GM19463 (cell line): ENCODE data around the gene SLC12A4.

Source experiments
- ATAC-seq: cut with Tn5 transposase; IDR thresholded peaks from one replicate; pipeline ENCODE4 v1.9.1; 2021; ENCODE audit warnings: mild to moderate bottlenecking, moderate library complexity; ENCODE audit not compliant: unreplicated experiment

The SLC12A4 gene

GRCh38 chr16:67963662-67964321 lies 4.6 kb downstream of the SLC12A4 start:
- ATAC-seq, result no peak

GRCh38 chr16:67963292-67963661 lies 5.2 kb downstream of the SLC12A4 start:
- ATAC-seq, result no peak

- ATAC-seq, result no peak
These were observed 6.3 kb downstream of the SLC12A4 start for GRCh38 chr16:67962135-67962534.

- ATAC-seq, result no peak
These were observed 6.9 kb downstream of the SLC12A4 start for GRCh38 chr16:67961551-67961957.

GRCh38 chr16:67959536-67960329 lies 8.7 kb downstream of the SLC12A4 start:
- ATAC-seq, result no peak

GRCh38 chr16:67957622-67958021 lies 10.8 kb downstream of the SLC12A4 start:
- no peak for ATAC-seq

GRCh38 chr16:67954421-67955196 lies 13.8 kb downstream of the SLC12A4 start:
- ATAC-seq, result no peak

GRCh38 chr16:67953641-67954375 lies 14.6 kb downstream of the SLC12A4 start:
- no peak for ATAC-seq

GRCh38 chr16:67951485-67951884 lies 17.0 kb downstream of the SLC12A4 start:
- ATAC-seq, result no peak

GRCh38 chr16:67950335-67950843 lies 18.0 kb downstream of the SLC12A4 start:
- no peak for ATAC-seq

- no peak for ATAC-seq
These were observed 18.8 kb downstream of the SLC12A4 start for GRCh38 chr16:67949645-67950044.

- ATAC-seq, result no peak
These were observed 20.4 kb downstream of the SLC12A4 start for GRCh38 chr16:67948015-67948414.

GRCh38 chr16:67946966-67947558 lies 21.4 kb downstream of the SLC12A4 start:
- no peak for ATAC-seq

GRCh38 chr16:67946128-67946569 lies 22.3 kb downstream of the SLC12A4 start:
- no peak for ATAC-seq

GRCh38 chr16:67945392-67945933 lies 23.0 kb downstream of the SLC12A4 start:
- ATAC-seq, result no peak

- ATAC-seq, result no peak
These were observed 23.6 kb downstream of the SLC12A4 start for GRCh38 chr16:67944690-67945391.

- ATAC-seq, result no peak
These were observed 24.6 kb downstream of the SLC12A4 start, which contains the start of gene LCAT for GRCh38 chr16:67943619-67944504. Gene LCAT, minus strand, starts transcription at chr16:67944120. Its CDS starts 19 bp downstream, at chr16:67944101.

- no peak for ATAC-seq
These were observed 25.2 kb downstream of the SLC12A4 start for GRCh38 chr16:67943256-67943618.
